Stimulated activated CD8-positive, alpha-beta memory T cell treated with anti-CD3 and anti-CD28 coated beads, Interleukin-12 subunit alpha, Interleukin-12 subunit beta, amount 100 ng/mL, for 1 hour (primary cell): ENCODE results near the gene BRIP1.
"Not testable (repeated sequence)": the region's sequence is repeated elsewhere in the genome, so short reads cannot be mapped to it uniquely, and the experiment has no call there.

ENCODE experiments used
- DNase-seq: peaks from one replicate; pipeline ENCODE4 v3.0.0-alpha.2; 2020; ENCODE audit warnings: low read depth

The BRIP1 gene

GRCh38 chr17:61862975-61863800, at the start of gene BRIP1:
Gene BRIP1, minus strand, starts transcription at chr17:61863528. Its CDS starts 1,989 bp downstream, at chr17:61861539.
- DNase-seq, result peak; percentile 74

- no peak for DNase-seq
These were observed 45.1 kb upstream of the BRIP1 start for GRCh38 chr17:61908292-61909037.

- DNase-seq, result no peak
These were observed 44.0 kb upstream of the BRIP1 start for GRCh38 chr17:61907361-61907760.

- DNase-seq, result no peak
These were observed 40.9 kb upstream of the BRIP1 start for GRCh38 chr17:61904094-61904710.

- no peak for DNase-seq
These were observed 39.9 kb upstream of the BRIP1 start for GRCh38 chr17:61903251-61903650.

- DNase-seq, result no peak
These were observed 34.3 kb upstream of the BRIP1 start for GRCh38 chr17:61897548-61898180.

- DNase-seq, result no peak
These were observed 32.1 kb upstream of the BRIP1 start for GRCh38 chr17:61895391-61895790.

GRCh38 chr17:61894310-61894709, 31.0 kb upstream of the BRIP1 start:
- DNase-seq, result not testable (repeated sequence)

- DNase-seq, result not testable (repeated sequence)
These were observed 24.4 kb upstream of the BRIP1 start for GRCh38 chr17:61887733-61888132.

GRCh38 chr17:61885865-61886264, 22.5 kb upstream of the BRIP1 start:
- DNase-seq, result not testable (repeated sequence)

GRCh38 chr17:61884864-61885263, 21.5 kb upstream of the BRIP1 start:
- DNase-seq, result no peak

- DNase-seq, result no peak
These were observed 17.3 kb upstream of the BRIP1 start for GRCh38 chr17:61880589-61881102.

- DNase-seq, result no peak
These were observed 15.8 kb upstream of the BRIP1 start for GRCh38 chr17:61878984-61879612.

- DNase-seq, result no peak
These were observed 15.2 kb upstream of the BRIP1 start for GRCh38 chr17:61878520-61878919.

- DNase-seq, result no peak
These were observed 14.5 kb upstream of the BRIP1 start for GRCh38 chr17:61877837-61878236.

- DNase-seq, result no peak
These were observed 12.5 kb upstream of the BRIP1 start for GRCh38 chr17:61875804-61876203.

GRCh38 chr17:61875285-61875684, 12.0 kb upstream of the BRIP1 start:
- DNase-seq, result no peak

- DNase-seq, result no peak
These were observed 10.7 kb upstream of the BRIP1 start for GRCh38 chr17:61874075-61874474.

- DNase-seq, result no peak
These were observed 8.8 kb upstream of the BRIP1 start for GRCh38 chr17:61872099-61872498.

- DNase-seq, result no peak
These were observed 5.8 kb upstream of the BRIP1 start for GRCh38 chr17:61869138-61869537.

GRCh38 chr17:61868074-61868473, 4.7 kb upstream of the BRIP1 start:
- no peak for DNase-seq

GRCh38 chr17:61867033-61867432, 3.7 kb upstream of the BRIP1 start:
- DNase-seq, result no peak
